Vagina (tissue), 2 donors: Measurements from ENCODE around the gene NRXN3. TPM values are rescaled to one million over a fixed set of nuclear protein-coding genes. Genes with fewer than 3 reads are reported as not detected.

Experiments
- DNase-seq, 2 donors: peaks; one replicate each; pipeline ENCODE4 v3.0.0-alpha.2; 2017; ENCODE audit errors: extremely low spot score in 2 of 2
- H3K27ac ChIP-seq: fragments of 200-600 bp; sonication (generic); one replicate; pipeline ENCODE4 v1.5.1; 2019
- H3K27me3 ChIP-seq: fragments of 200-600 bp; sonication (generic); one replicate; pipeline ENCODE4 v1.5.1; 2019
- H3K36me3 ChIP-seq, 2 donors: fragments of 200-600 bp; sonication (generic); one replicate each; pipeline ENCODE4 v1.5.1; 2017 to 2019
- H3K4me1 ChIP-seq: fragments of 200-600 bp; sonication (generic); one replicate; pipeline ENCODE4 v1.5.1; 2019
- H3K4me3 ChIP-seq, 2 donors: fragments of 200-600 bp; sonication (generic); 1 replicate in 1 of 2; 2 replicates in 1 of 2; pipeline ENCODE4 v1.5.1; 2016 to 2019
- H3K9me3 ChIP-seq: fragments of 200-600 bp; sonication (generic); one replicate; pipeline ENCODE4 v1.5.1; 2019
- CTCF ChIP-seq, 3 experiments: fragments of 450-650 bp in 2 of 3; fragments of 200-600 bp in 1 of 3; sonication (generic) in 1 of 3; IDR thresholded peaks; one replicate each; pipeline ENCODE4 v1.5.1; 2017 to 2019; ENCODE audit warnings: antibody characterized with exemption in 3 of 3, mild to moderate bottlenecking in 2 of 3, moderate library complexity in 2 of 3
- POLR2A ChIP-seq, 2 donors: fragments of 450-650 bp; IDR thresholded peaks; one replicate each; pipeline ENCODE4 v1.6.1; 2017; ENCODE audit warnings: antibody characterized with exemption in 2 of 2, mild to moderate bottlenecking in 2 of 2, moderate library complexity in 2 of 2
- POLR2AphosphoS5 ChIP-seq, 2 donors: sonication (generic); formaldehyde crosslinking; IDR thresholded peaks; one replicate each; pipeline ENCODE4 v1.9.0; 2017; ENCODE audit warnings: antibody characterized with exemption in 2 of 2, mild to moderate bottlenecking in 2 of 2, low read depth in 1 of 2; ENCODE audit not compliant: insufficient read depth in 1 of 2
- intact Hi-C: fragments of 100-400 bp; cut with DNase I; formaldehyde crosslinking; loops from one replicate; pipeline ENCODE4 v1.15.1; 2023
- total RNA-seq: library from RNA; depleted of rRNA; stranded (reverse); fragments of >200 nt; gene quantifications from one replicate; pipeline ENCODE4 v1.2.3, GENCODE V29; 2016

The NRXN3 gene
- total RNA-seq, 1 donor from 2014 or later, result 4.7 TPM

GRCh38 chr14:79424462-79424861 is 1254.3 kb downstream of the NRXN3 start:
- H3K27ac ChIP-seq, result no peak overlapping the region
- no peaks in the 10 kb centered on the region for H3K36me3 ChIP-seq
- H3K4me1 ChIP-seq, result no peaks in the 10 kb centered on the region
- TF ChIP-seq CTCF (IDR thresholded peaks at IDR 0.05), result no peak
- no peak for TF ChIP-seq POLR2AphosphoS5 (IDR thresholded peaks at IDR 0.05; ENCODE audit: insufficient read depth in 1 of 2, low read depth in 1 of 2)
- no peak for TF ChIP-seq POLR2A (IDR thresholded peaks at IDR 0.05)
- H3K9me3 ChIP-seq, result no peaks in the 10 kb centered on the region
- DNase-seq, result no peak
- intact Hi-C loops, result no loop called here
- H3K4me3 ChIP-seq, result no peak overlapping the region
- H3K27me3 ChIP-seq, result no peaks in the 10 kb centered on the region

- no peaks in the 10 kb centered on the region for H3K36me3 ChIP-seq
- no peaks in the 10 kb centered on the region for H3K9me3 ChIP-seq
- H3K4me1 ChIP-seq, result no peaks in the 10 kb centered on the region
- H3K4me3 ChIP-seq, result no peak overlapping the region
- TF ChIP-seq POLR2A (IDR thresholded peaks at IDR 0.05), result no peak
- TF ChIP-seq POLR2AphosphoS5 (IDR thresholded peaks at IDR 0.05; ENCODE audit: insufficient read depth in 1 of 2, low read depth in 1 of 2), result no peak
- no peak for TF ChIP-seq CTCF (IDR thresholded peaks at IDR 0.05)
- no peak for DNase-seq
- no peak overlapping the region for H3K27ac ChIP-seq
- no peaks in the 10 kb centered on the region for H3K27me3 ChIP-seq
- intact Hi-C loops, result no loop called here
Observed at GRCh38 chr14:79426103-79426755, 1256.1 kb downstream of the NRXN3 start.

- H3K4me1 ChIP-seq, result no peaks in the 10 kb centered on the region
- no peaks in the 10 kb centered on the region for H3K27me3 ChIP-seq
- no peak for DNase-seq
- no peak overlapping the region for H3K4me3 ChIP-seq
- no peaks in the 10 kb centered on the region for H3K9me3 ChIP-seq
- intact Hi-C loops, result no loop called here
- TF ChIP-seq CTCF (IDR thresholded peaks at IDR 0.05) (no peak), POLR2A (IDR thresholded peaks at IDR 0.05) (no peak), POLR2AphosphoS5 (IDR thresholded peaks at IDR 0.05; ENCODE audit: insufficient read depth in 1 of 2, low read depth in 1 of 2) (no peak)
- no peak overlapping the region for H3K27ac ChIP-seq
- no peaks in the 10 kb centered on the region for H3K36me3 ChIP-seq
Observed at GRCh38 chr14:79432640-79433039, 1262.5 kb downstream of the NRXN3 start.

GRCh38 chr14:79436335-79436734 is 1266.2 kb downstream of the NRXN3 start:
- Histone ChIP-seq H3K9me3 (no peaks in the 10 kb centered on the region), H3K27ac (no peak overlapping the region), H3K4me3 (no peak overlapping the region), H3K27me3 (no peaks in the 10 kb centered on the region), H3K36me3 (no peaks in the 10 kb centered on the region), H3K4me1 (no peaks in the 10 kb centered on the region)
- intact Hi-C loops, result no loop called here
- no peak for DNase-seq
- TF ChIP-seq POLR2A (IDR thresholded peaks at IDR 0.05) (no peak), CTCF (IDR thresholded peaks at IDR 0.05) (no peak), POLR2AphosphoS5 (IDR thresholded peaks at IDR 0.05; ENCODE audit: insufficient read depth in 1 of 2, low read depth in 1 of 2) (no peak)

GRCh38 chr14:79437951-79438350 is 1267.8 kb downstream of the NRXN3 start:
- TF ChIP-seq CTCF (IDR thresholded peaks at IDR 0.05), result no peak
- no peak for TF ChIP-seq POLR2AphosphoS5 (IDR thresholded peaks at IDR 0.05; ENCODE audit: insufficient read depth in 1 of 2, low read depth in 1 of 2)
- no peak for TF ChIP-seq POLR2A (IDR thresholded peaks at IDR 0.05)
- DNase-seq, result no peak
- Histone ChIP-seq H3K4me3 (no peak overlapping the region), H3K4me1 (no peaks in the 10 kb centered on the region), H3K9me3 (no peaks in the 10 kb centered on the region), H3K27ac (no peak overlapping the region), H3K36me3 (no peaks in the 10 kb centered on the region), H3K27me3 (no peaks in the 10 kb centered on the region)
- intact Hi-C loops, result no loop called here
